ENCODE measurements around the gene HSP90AA1. TPM values are rescaled to one million over a fixed set of nuclear protein-coding genes. Genes with fewer than 3 reads are reported as not detected.

HSP90AA1 gene
- total RNA-seq, 1 experiment from 2014 or later = 464 TPM

- Histone ChIP-seq H3K9me3 (no peaks in the 10 kb centered on the region), H3K4me1 (no peaks in the 10 kb centered on the region), H3K36me3 (ENCODE audit: control insufficient read depth, insufficient read depth, low read length) (peaks cover 1% of the 10 kb centered on the region; the same call in 1 of the 2 replicates), H3K4me3 (ENCODE audit: low read depth, low read length) (no peak overlapping the region), H3K27me3 (replicated peaks; ENCODE audit: control insufficient read depth, insufficient read depth, low read length) (no peaks in the 10 kb centered on the region)
- DNase-seq = no peak
- Mint-ChIP-seq H3K27ac (ENCODE audit: unreplicated experiment) (no peak overlapping the region), H3K4me1 (ENCODE audit: low read depth, unreplicated experiment) (no peaks in the 10 kb centered on the region), H3K9me3 (ENCODE audit: unreplicated experiment) (no peaks in the 10 kb centered on the region), H3K36me3 (ENCODE audit: insufficient read depth, unreplicated experiment) (peaks cover 80% of the 10 kb centered on the region), H3K27me3 (ENCODE audit: insufficient read depth, unreplicated experiment) (no peaks in the 10 kb centered on the region), H3K4me3 (ENCODE audit: unreplicated experiment) (no peak overlapping the region)
- intact Hi-C loops (cut with micrococcal nuclease; ENCODE audit: unreplicated experiment) = loop anchor here (10.0 kb wide), 1 partner anchor 78 kb away; the partner anchor contains the start of gene DYNC1H1
- no TSS peak for BruUV-seq (replicated peaks)
- ChIA-PET CTCF (no interaction called here), POLR2A (no interaction called here)
- TF ChIP-seq CTCF (IDR thresholded peaks at IDR 0.05; ENCODE audit: insufficient read depth in 1 of 2, low read depth in 1 of 2, low read length in 1 of 2, severe bottlenecking in 1 of 2, unreplicated experiment in 1 of 2) = no peak
Observed at GRCh38 chr14:102042699-102043098, 44.1 kb downstream of the HSP90AA1 start.

DNA sequence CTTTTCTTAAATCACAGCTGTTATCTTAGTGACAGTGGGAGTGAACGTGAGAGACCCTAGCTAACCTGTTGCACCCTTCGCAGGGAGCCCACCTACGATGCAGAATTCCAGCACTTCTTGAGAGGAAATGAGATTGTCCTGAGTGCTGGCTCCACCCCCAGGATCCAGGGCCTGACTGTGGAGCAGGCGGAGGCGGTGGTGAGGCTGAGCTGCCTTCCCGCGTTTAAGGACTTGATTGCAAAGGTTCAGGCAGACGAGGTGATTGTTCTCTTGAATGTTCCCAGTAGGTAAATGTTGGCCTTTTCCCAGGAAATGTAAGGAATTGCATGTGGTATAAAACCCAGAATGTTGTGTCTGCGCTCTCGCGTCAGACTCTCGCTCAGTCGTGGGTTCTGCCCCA lies 46.7 kb downstream of the HSP90AA1 start:
- no peaks in the 10 kb centered on the region for H3K27me3 ChIP-seq (replicated peaks; ENCODE audit: control insufficient read depth, insufficient read depth, low read length)
- H3K4me3 Mint-ChIP-seq (ENCODE audit: unreplicated experiment) = no peak overlapping the region
- no peak for TF ChIP-seq CTCF (IDR thresholded peaks at IDR 0.05; ENCODE audit: insufficient read depth in 1 of 2, low read depth in 1 of 2, low read length in 1 of 2, severe bottlenecking in 1 of 2, unreplicated experiment in 1 of 2)
- peaks cover 71% of the 10 kb centered on the region for H3K36me3 Mint-ChIP-seq (ENCODE audit: insufficient read depth, unreplicated experiment)
- peaks cover 3% of the 10 kb centered on the region for H3K36me3 ChIP-seq (ENCODE audit: control insufficient read depth, insufficient read depth, low read length)
- H3K27ac Mint-ChIP-seq (ENCODE audit: unreplicated experiment) = no peak overlapping the region
- H3K4me3 ChIP-seq (ENCODE audit: low read depth, low read length) = no peak overlapping the region
- no peaks in the 10 kb centered on the region for H3K9me3 Mint-ChIP-seq (ENCODE audit: unreplicated experiment)
- no peaks in the 10 kb centered on the region for H3K27me3 Mint-ChIP-seq (ENCODE audit: insufficient read depth, unreplicated experiment)
- no peak for DNase-seq
- no TSS peak for BruUV-seq (replicated peaks)
- no peaks in the 10 kb centered on the region for H3K4me1 Mint-ChIP-seq (ENCODE audit: low read depth, unreplicated experiment)
- POLR2A ChIA-PET = no interaction called here
- H3K9me3 ChIP-seq = no peaks in the 10 kb centered on the region
- H3K4me1 ChIP-seq = no peaks in the 10 kb centered on the region
- intact Hi-C loops (cut with micrococcal nuclease; ENCODE audit: unreplicated experiment) = loop anchor here (10.0 kb wide), 1 partner anchor 75 kb away; the partner anchor contains the start of gene DYNC1H1
- CTCF ChIA-PET = interaction anchor here (0.6 kb wide), 1 partner anchor 18 kb away, joined by 3 read pairs; no protein-coding TSS in a partner anchor

DNA sequence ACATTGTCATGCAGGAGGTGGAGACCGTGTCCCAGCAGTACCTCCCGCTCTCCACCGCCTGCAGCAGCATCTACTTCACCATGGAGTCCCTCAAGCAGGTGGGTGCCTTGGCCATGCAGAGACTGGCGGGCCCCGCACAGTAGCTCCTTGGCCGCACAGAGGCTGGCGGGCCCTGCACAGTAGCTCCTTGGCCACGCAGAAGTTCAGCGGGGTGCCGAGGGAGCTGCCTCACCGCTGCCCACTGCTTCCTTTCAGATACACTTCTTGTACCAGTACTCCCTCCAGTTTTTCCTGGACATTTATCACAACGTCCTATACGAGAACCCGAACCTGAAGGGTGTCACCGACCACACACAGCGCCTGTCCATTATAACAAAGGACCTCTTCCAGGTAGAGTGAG lies 47.7 kb downstream of the HSP90AA1 start:
- Mint-ChIP-seq H3K4me1 (ENCODE audit: low read depth, unreplicated experiment) (no peaks in the 10 kb centered on the region), H3K27ac (ENCODE audit: unreplicated experiment) (no peak overlapping the region), H3K9me3 (ENCODE audit: unreplicated experiment) (no peaks in the 10 kb centered on the region), H3K27me3 (ENCODE audit: insufficient read depth, unreplicated experiment) (no peaks in the 10 kb centered on the region), H3K36me3 (ENCODE audit: insufficient read depth, unreplicated experiment) (peaks cover 77% of the 10 kb centered on the region), H3K4me3 (ENCODE audit: unreplicated experiment) (no peak overlapping the region)
- intact Hi-C loops (cut with micrococcal nuclease; ENCODE audit: unreplicated experiment) = no loop called here
- Histone ChIP-seq H3K4me1 (no peaks in the 10 kb centered on the region), H3K4me3 (ENCODE audit: low read depth, low read length) (no peak overlapping the region), H3K27me3 (replicated peaks; ENCODE audit: control insufficient read depth, insufficient read depth, low read length) (no peaks in the 10 kb centered on the region), H3K9me3 (no peaks in the 10 kb centered on the region), H3K36me3 (ENCODE audit: control insufficient read depth, insufficient read depth, low read length) (peaks cover 4% of the 10 kb centered on the region)
- POLR2A ChIA-PET = no interaction called here
- no peak for DNase-seq
- TF ChIP-seq CTCF (IDR thresholded peaks at IDR 0.05; ENCODE audit: insufficient read depth in 1 of 2, low read depth in 1 of 2, low read length in 1 of 2, severe bottlenecking in 1 of 2, unreplicated experiment in 1 of 2) = no peak
- no TSS peak for BruUV-seq (replicated peaks)
- CTCF ChIA-PET = no interaction called here

Data from Caco-2 (cell line).